Cortex of kidney (tissue), 1 donor: ENCODE measurements around the gene DLK1.

Source experiments
- DNase-seq: peaks from one replicate; lab custom pipeline; 2025; lab: John Stamatoyannopoulos, UW

Gene DLK1

DNA sequence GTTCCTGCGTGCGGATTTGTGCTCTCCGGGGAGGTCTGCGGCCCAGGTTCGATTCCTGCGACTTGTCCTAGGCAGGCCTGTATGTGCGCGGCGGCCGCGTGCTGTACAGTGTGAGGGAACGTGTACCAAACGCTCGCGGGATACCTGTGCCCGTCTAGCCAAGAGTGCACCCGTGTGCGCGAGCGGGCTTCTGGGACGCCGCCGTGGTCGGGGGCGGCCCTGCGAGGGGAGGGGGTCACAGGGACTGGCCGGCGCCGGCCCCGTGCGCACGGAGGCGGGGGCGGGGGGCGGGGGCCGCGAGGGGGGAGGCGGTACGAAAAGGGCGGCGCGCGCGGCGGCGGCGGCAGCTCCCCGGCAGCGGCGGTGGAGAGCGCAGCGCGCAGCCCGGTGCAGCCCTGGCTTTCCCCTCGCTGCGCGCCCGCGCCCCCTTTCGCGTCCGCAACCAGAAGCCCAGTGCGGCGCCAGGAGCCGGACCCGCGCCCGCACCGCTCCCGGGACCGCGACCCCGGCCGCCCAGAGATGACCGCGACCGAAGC lies at the start of gene DLK1:
TSS of gene DLK1 (plus strand) at position 343 of the 536 bp plus-strand sequence. CDS start at position 520, 177 bp downstream.
- DNase-seq: no peak

DNA sequence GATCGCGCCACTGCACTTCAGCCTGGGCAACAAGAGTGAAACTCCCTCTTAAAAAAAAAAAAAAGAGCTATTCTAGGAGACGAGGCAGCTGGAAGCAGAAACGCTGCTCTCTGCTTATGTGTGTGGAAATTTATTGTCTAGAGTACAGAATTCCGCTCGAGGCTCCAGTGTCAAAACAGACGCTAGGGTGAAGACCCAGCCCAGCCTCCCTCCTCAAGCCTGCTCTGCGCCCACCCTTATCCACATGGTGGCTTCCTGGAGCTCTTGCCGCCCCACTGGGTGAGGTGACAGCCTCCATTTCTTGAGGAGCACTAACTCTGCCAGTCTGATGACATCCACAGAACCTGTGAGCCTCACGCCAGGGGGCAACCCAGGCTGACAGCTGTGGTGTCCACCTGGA lies 49.5 kb upstream of the DLK1 start:
- no peak for DNase-seq

DNA sequence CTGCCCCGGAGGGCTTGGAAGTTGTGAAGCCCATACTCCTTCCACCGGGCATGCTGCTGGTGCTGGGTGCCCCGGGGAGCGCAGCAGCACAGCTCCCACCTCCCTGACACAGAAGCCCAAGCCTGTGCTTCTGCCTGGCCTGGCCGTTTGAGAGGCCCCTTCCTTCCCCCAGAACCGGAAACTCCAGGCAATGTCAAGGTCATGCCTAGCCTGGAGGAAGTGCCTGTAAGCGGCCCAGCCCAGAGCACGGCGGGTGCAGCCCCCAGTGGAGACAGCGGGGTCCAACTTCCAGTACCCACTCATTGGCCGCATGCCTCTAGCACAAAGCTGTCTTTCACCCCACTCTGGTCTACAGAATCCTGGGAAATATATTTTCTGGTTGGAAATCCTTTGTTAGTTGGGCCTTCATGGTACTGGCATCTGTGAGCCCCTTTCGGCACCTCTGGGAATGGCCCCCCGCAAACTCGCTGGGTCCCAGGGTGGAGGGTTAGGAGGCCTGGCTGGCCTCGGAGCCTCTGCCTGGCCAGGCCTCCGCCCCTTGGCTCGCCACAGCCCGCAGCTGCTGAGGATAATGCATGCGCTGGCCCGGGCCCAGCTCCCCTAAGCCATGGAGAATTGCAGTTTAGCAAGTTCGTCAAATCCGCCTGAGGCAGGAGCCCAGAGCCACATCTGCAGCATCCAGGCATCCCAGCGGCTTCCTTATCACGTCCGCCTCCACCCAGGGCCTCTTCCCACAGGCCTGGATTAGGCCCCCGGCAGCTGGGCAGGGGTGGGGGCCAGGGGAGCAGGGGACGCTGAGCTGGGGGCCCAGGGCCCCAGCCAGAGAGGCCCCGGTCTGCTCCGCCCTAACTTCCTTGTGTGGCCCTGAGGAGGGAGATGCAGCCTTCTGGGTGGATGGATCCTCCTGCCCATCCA lies 48.9 kb upstream of the DLK1 start:
- no peak for DNase-seq

DNA sequence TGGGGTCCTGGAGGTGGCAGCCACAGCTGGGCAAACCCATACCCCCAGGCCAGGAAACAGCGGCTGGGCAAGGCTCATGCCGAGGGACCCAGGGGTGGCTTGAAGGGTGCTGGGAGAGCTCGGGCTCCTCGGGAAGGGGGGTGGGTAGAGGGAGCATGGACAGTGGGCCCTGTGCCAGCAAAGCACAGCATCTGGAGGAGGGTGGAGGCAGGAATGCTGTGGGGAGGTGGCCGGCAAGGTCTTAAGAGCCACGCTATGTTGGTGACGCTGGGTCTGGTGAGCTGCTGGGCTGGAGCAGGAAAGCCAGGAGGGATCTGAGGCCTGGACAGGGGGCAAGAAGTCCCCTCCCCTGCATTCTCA lies 48.2 kb upstream of the DLK1 start:
- DNase-seq: no peak

DNA sequence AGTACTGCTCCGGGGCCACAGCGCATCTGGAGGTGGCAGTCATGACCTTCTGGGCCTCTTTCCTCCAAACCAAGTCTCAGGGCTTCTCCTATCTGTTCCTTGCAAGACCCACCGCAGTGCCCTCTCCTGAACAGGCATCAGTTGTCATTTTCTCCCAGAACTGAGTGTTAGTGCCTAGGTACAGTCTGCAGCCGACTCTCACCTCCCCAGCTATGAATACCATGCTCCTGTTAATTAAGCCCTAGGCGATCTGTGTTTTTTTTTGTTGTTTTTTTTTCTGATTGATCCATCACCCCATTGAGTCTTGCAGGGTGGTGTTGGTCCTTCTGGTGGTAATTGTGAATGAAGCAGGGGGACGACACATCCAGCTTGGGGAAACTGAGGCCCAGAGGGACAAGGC lies 47.5 kb upstream of the DLK1 start:
- DNase-seq: no peak

DNA sequence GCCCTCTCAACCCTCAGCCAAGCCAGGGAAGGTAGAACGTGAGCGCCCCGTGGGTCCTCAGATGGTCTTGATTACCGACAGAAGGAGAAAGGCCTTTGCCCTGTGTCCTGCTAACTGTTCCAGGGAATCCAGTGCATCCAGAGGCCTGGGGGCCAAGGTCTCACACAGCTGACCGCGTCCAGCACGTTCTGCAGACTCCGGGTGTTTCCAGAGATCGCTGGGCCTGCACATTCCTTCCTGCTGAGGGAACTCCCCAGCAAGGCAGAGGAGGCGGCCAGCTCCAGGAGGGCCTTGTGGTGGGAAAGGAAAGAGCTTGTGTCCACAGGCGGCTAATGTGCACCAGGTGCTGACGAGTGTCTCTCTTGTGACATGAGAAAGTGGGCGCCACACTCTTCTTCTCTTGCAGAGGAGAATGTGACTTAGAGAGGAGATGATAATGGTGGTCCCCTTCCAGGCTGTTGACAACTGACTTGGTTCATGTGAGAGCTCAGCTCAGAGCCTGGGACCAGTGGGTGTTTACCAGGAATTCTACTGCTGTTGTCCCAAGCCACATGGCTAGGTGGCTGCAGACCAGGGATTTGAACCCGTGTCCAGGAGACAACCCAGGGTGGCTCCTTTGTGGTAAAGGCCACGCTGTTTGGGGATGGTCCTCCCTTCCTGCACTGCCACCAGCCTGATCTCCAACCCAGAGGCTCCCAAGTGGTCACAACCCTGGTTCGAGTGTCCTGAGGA lies 46.8 kb upstream of the DLK1 start:
- no peak for DNase-seq

DNA sequence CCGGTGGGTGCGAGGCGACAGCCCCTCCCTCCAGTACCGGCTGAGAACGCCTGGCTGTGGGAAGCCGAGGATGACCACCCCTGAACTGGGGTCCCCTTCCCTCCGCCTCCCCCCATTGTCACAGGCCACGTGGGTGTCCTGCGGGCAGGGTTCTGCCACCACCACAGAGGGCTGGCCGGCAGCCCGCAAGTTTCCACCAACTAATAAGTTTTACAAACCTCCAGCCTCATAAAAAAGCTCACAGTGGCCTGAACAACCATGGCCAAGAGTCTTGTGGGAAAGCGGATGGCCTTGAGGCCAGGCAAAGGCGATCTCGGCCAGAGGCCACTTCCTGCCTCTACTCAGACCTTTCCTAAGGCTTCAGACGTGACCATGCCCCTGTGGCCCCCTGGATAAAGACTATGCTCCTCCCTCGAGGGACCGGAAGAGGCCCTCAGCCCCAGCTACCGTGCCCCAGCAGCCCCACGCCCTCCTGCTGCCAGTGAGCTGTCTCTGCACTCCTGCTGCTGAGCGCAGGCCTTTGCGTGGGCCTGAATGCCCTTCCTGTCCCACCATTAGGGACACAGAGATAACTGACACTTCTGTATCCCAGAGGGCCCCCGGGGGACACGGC lies 46.1 kb upstream of the DLK1 start:
- no peak for DNase-seq

DNA sequence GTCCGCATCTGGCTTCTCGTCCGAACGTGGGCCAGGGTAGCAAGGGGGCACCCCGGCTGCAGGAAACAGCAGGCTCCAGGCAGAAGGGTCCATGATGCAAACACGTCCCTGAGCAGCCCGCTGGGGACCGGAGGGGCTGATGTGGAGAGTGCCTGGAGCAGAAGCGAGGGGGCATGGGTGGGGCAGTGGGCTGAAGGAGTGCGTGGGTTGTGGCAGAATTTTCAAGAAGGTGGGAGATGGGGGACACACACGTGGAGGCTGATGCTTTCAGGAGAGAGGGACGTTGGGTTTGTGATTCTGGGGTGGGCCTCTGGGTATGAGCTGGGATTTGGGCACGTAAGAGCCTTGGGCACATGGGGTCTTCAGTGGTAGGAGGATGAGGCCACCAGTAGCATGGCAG lies 45.6 kb upstream of the DLK1 start:
- DNase-seq: no peak

DNA sequence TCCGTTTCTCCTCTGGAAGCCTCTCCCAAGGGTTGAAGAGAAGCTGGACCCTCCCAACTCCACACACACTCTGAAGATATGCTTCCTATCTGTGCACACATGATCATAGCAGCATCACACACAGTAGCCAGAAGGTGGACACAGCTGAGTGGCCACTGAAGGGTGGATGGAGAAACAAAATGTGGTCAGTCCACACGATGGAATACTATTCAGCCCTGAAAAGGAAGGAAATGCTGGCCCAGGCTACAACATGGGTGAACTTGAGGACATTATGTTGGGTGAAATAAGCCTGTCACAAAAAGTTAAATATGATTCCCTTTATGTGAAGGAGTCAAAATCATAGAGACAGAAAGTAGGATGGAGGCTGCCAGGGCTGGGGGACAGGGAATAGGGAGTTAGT lies 43.9 kb upstream of the DLK1 start:
- no peak for DNase-seq

DNA sequence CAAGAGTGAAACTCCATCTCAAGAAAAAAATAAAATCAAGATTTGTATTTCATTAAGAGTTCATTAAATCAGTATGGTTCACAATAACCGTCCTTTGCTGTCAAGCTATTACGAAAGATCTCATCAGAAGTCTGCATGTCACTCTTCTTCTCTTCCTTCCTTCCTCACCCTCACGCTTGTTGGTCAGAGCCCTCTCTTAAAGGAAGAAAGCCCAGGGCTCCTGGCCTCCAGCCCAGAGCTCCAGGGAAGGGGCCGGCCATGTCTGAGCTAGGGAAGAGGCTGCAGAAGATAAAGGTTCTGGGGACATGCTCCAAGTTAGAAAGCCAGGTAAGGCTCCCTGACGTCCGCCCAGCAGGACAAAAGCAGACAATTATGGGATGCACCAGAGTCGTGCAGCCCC lies 43.1 kb upstream of the DLK1 start:
- no peak for DNase-seq

DNA sequence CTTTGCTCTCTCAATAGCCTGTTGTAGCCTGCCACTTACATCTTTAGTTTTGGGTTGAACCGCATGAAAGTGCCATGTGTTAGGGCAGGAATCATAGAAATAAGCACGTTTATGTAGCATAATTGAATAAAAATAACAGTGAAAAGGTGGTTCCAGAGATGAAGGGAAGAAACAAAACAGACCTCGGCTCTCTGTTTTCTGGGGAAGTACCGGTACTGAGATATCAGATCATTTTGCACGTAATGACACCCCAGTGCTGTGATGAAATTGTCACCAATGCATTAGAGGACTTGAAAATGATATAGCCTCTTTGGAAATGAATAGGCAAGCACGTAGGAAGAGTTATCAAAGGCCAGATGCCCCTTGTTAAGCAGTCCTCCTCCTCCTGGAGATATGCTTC lies 42.5 kb upstream of the DLK1 start:
- no peak for DNase-seq

DNA sequence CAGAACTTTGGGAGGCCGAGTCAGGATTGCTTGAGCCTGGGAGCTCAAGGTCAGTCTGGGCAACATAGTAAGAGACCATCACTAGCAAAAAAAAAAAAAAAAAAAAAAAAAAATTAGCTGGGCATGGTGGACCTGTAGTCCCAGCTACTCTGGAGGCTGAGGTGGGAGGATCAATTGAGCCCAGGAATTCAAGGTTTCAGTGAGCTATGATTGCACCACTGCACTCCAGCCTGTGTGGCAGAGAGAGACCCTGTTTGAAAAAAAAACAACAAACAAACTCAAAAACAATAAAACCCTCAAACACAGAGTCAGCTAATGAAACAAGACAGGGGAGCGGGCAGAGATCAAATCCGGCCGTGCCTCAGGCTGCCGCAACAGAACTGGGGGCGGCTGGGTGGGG lies 41.7 kb upstream of the DLK1 start:
- DNase-seq: no peak

DNA sequence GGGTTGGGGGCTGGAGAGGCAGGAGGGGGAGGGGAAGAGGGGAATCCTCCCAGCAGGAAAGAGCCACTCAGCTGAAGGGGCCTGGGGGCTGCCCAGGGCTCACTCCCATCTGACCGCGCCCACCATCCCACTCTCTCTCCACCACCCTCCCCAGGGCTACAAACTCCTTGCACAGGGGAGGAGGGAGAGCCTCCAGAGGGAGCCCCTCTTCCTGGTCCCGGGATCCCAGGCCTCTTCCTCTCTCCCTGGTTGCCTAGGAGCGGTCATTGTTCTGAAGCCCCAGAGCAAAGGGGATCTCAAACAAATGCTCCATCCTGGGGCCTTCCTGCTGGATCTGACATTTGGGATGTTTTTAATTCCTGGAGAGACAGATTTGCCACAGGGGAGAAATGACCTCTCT lies 39.8 kb upstream of the DLK1 start:
- DNase-seq: no peak

DNA sequence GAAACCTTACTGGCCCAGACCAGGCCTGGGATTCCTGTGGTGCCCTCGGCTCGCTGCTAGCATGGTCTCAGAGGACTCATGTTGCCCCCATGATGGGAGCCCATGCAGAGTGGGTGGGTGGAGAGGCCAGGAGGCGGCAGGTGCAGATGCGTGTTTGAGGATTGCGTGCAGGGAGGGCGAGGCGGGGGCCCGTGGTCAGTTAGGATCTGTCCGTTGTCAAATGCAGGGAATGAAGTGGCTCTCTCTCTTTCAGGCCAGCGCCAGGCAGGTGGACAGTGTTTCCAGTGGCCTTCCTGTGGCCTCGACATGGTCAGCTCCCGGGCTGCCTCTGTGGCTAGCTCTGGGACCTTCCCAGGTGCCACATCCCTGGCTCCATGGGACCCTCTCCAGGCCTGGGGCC lies 39.3 kb upstream of the DLK1 start:
- DNase-seq: no peak

DNA sequence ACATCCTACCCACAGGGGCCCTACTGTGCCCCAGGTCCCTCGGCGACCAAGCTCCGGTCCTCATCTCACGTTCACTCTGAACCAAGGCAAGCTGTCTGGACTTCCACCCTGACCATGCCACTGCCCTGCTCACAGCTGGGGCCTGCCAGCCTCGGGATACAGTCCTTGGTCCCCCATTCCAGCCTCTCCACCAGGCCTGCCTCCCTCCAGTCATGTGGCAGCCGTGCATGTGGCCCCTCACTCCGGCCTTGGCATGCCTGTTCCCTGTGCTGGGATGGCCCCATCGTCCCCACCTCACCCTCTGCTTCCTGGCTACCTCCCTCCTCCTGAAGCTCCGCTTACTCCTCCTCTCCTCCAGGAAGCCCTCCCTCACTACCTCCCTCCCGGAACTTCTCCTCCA lies 38.6 kb upstream of the DLK1 start:
- no peak for DNase-seq

DNA sequence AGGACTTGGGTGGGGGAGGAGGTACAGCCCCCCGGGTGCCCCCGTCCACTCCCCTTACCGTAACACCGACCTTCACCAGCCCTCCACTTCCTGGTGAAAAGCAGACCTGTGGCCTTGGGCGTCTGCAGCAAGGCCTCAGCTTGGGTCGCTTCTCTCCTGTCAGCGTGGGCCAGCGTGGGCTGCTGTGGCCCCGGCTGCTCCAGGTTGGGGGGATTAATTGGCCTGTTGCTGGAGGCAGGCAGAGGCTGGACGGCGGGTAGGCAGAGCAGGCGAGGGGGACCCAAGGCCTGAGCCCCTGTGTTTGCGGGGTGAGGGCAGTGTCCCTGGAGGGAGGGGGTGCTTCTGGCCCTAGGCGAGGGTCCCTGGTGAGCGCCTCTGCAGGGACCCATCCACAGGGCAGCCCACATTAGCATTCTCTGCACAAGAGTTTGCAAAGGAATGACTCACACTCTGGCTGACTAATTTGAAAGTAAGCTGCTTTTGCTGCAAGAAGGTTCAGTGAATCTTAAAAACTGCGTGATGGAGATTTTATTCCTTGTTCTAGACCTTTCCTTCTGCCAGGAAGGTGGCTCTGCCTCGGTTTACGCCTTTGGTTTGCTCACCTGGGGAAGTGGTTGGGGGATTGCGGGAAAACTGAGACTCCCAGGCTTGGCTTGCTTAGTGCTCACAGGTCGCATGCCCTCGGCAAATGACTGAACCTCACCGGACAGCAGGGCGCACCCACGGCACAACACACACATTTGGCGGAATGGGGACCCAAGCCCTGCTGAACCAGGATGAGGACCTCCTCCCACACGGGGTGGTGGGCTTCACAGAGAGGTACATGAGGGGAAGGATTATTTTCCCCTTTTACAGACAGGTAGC lies 37.9 kb upstream of the DLK1 start:
- no peak for DNase-seq

DNA sequence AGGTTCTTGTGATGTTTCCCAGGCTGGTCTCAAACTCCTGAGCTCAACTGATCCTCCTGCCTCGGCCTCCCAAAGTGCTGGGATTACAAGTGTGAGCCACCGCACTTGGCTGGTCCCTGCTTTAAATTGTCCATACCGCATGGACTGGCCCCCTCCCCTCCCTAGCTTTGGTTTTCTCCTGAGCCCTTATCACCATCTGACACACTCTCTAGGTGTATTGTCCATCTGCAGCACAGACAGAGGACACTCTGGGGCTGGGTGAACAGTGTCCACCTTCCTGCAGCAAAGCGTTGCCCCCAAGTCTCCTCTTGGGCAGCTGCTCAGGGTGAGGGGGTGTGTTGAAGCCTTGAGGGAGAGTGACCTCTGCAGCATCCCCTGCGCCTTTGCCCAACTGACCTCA lies 36.0 kb upstream of the DLK1 start:
- no peak for DNase-seq

DNA sequence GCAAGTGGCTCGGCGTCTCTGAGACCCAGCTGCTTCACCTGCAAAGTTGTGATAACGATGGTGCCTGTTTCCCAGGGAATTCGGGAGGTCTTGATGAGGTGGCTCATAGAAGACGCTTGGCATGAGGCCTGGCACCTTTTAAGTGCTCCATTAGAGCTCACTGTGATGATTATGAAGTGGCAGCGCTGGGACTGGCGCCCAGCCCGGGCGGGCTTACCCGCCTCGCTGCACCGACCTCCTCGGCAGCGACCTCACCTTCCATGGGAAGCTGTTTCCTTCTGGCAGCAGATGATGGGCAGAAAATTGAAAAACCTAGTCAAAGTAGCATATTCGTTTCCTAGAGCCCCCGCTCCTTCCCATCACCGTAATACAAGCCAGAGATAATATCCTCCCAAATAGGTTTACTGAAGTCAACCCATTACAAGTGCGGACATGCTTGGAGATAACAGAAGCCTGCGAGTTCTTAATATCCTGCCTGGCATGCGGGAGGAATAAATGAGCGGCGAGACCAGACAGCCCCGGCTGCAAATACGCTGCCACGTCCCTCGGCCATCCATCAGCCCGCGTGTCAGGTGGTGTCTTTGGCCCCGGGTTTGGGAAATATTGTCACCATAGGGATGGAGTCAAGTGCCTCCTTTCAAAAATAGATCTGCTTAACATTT lies 35.2 kb upstream of the DLK1 start:
- no peak for DNase-seq

DNA sequence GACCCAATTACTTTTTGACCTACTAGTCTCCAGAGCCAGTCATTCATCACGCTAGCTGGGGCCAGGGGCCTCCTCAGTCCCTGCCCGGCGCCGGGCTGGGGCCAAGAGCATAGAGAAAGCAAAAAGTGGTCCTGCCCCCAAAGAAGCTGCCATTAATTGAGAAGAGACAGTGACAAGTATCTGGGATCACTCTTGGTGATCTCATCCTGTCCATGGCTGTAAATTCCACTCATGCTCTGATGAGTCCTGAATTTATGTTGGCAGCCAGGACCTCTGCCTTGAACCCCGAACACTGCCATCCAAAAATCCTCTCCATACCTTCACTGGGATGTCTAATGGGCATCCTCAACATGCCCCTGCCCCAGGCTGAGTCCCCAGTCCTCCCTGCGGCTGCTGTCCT lies 34.4 kb upstream of the DLK1 start:
- DNase-seq: no peak

DNA sequence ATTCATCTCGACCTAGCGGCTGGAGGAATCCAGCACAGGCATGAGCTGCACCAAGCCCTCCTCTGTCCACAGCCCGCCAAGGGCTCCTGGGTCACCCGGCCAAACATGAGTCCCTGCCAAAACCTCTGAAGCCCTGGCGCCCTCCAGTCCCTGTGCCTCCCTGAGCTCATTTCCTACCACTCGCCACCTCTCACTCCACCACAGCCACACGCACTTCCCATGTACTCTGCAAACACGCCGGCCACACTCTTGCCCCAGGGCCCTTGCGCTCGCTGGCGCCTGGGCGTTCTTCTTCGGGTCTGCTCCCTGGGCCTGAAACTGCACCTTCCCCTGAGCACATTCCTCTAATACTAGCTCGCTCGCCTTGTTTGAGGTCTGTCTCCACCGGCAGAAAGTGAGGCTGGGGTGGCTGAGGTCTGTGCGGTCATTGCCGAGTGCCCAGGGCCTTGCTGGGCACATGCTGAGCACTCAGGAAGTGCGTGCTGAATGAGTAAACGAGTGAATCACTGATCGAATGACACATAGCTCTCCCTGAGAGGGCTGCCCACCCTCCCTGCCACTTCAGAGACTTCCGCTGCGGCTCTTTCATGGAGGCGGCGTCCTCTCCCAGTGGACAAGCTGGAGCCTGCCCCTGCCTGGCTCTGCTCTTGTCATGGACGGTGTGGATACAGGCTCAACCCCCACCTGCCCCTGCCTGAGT lies 33.7 kb upstream of the DLK1 start:
- no peak for DNase-seq
